ENCODE measurements around the gene TMED9. TPM values are rescaled to one million over a fixed set of nuclear protein-coding genes. Genes with fewer than 3 reads are reported as not detected.

Gene TMED9
- total RNA-seq (2021; ENCODE audit: unreplicated experiment) (133 TPM), Bru-seq, nascent RNA (percentile 87 among the genes with signal in this experiment), BruChase-seq, experiment 1, labeled RNA remaining after a 6-hour chase (percentile 97 among the genes with signal in this experiment), BruChase-seq, experiment 2, labeled RNA remaining after a 2-hour chase (percentile 93 among the genes with signal in this experiment)
- polyA plus RNA-seq (2012), result 183 and 211 TPM in 2 replicates
- long read RNA-seq, transcript TMED9-201 (5 exons, 1,473 nt), result major isoform, 105 of 117 reads
- long read RNA-seq, partial matches to known transcripts, result 0 of 117 reads
- long read RNA-seq, other reads (novel, unspliced or antisense), result 12 of 117 reads

- H3K36me3 ChIP-seq (ENCODE audit: control insufficient read depth in 1 of 2, insufficient read depth in 2 of 2, low read length in 2 of 2), result peaks cover 25 to 26% of the 10 kb centered on the region in 2 experiments; a peak in 3 of 4 replicates
- H3K9ac ChIP-seq (ENCODE audit: low read length), result peak within 1 kb of the TSS; percentile 86
- 0 out of 2 replicates have a peak, but pooled peaks cover 6% of the 10 kb centered on the region for H3K27me3 ChIP-seq (ENCODE audit: insufficient read depth, low read length)
- RAD21 ChIA-PET (ENCODE audit: low non-redundant PET in 1 of 2, low total read pairs in 2 of 2, uncharacterized antibody in 2 of 2, unreplicated experiment in 2 of 2), result no interaction called here
- CTCF ChIA-PET, result no interaction called here
- no peaks in the 10 kb centered on the region for H4K20me1 ChIP-seq (ENCODE audit: insufficient read depth)
- TF ChIP-seq TCF7L2 (IDR thresholded peaks at IDR 0.05; ENCODE audit: borderline replicate concordance, extremely low read depth, insufficient read depth, insufficient read length) (peak; percentile 71), POLR2AphosphoS5 (IDR thresholded peaks at IDR 0.05; ENCODE audit: low read depth, low read length) (peak; percentile 96), POLR2A (IDR thresholded peaks at IDR 0.05; ENCODE audit: borderline replicate concordance, extremely low read depth, insufficient read depth, insufficient read length) (peak; percentile 87), EGR1 (IDR thresholded peaks at IDR 0.05; ENCODE audit: low read depth) (no peak), YY1 (IDR thresholded peaks at IDR 0.05; ENCODE audit: extremely low read depth, insufficient replicate concordance, low read depth, low read length) (peak; percentile 93), ZBTB33 (IDR thresholded peaks at IDR 0.05; ENCODE audit: extremely low read depth, insufficient replicate concordance, low read length) (peak; percentile 63)
- ATAC-seq (peak; percentile 97), DNase-seq (ENCODE audit: low read depth, low spot score) (peak; percentile 68)
- H3K4me2 ChIP-seq (ENCODE audit: low read length), result peak within 1 kb of the TSS; percentile 79
- no peaks in the 10 kb centered on the region for H3K9me3 ChIP-seq (ENCODE audit: control insufficient read depth in 1 of 2, insufficient read depth in 1 of 2, low read depth in 1 of 2, low read length in 2 of 2)
- H3K9me2 ChIP-seq (ENCODE audit: insufficient read depth), result no peaks in the 10 kb centered on the region
- H3K79me2 ChIP-seq (ENCODE audit: insufficient read depth, low read length), result peaks cover 24% of the 10 kb centered on the region
- H3K27ac ChIP-seq (ENCODE audit: low read depth, low read length), result peak within 1 kb of the TSS; percentile 54
- POLR2A ChIA-PET, result interaction anchor here (2.1 kb wide), 1 partner anchor 12 kb away, joined by 6 read pairs; no protein-coding TSS in a partner anchor
- peak within 1 kb of the TSS; percentile 96 for H2AFZ ChIP-seq (ENCODE audit: low read depth, low read length, poor library complexity, severe bottlenecking)
- intact Hi-C loops (cut with micrococcal nuclease), result no loop called here
- H3K4me1 ChIP-seq (ENCODE audit: control insufficient read depth in 1 of 2, insufficient read depth in 2 of 2, low read length in 2 of 2), result peaks cover 0 to 14% of the 10 kb centered on the region in 2 experiments; a peak in 2 of 4 replicates
- TSS peak; percentile 49 for BruUV-seq (replicated peaks)
- peak within 1 kb of the TSS; percentile 96 for H3K4me3 ChIP-seq (replicated peaks in 1 of 2; ENCODE audit: low read depth in 1 of 2, low read length in 2 of 2)
Observed at GRCh38 chr5:177592010-177592834, at the start of gene TMED9. TMED9 (plus strand) TSS chr5:177592203; CDS start chr5:177592215, 12 bp downstream.
